ENCODE results near the gene LSP1. TPM values are rescaled to one million over a fixed set of nuclear protein-coding genes. Genes with fewer than 3 reads are reported as not detected.
"Not testable (repeated sequence)": the region's sequence is repeated elsewhere in the genome, so short reads cannot be mapped to it uniquely, and the experiment has no call there.

LSP1 gene, protein sequence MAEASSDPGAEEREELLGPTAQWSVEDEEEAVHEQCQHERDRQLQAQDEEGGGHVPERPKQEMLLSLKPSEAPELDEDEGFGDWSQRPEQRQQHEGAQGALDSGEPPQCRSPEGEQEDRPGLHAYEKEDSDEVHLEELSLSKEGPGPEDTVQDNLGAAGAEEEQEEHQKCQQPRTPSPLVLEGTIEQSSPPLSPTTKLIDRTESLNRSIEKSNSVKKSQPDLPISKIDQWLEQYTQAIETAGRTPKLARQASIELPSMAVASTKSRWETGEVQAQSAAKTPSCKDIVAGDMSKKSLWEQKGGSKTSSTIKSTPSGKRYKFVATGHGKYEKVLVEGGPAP
- total RNA-seq, result 10 to 100 TPM; 10.3 to 36.5 (median 35.4) TPM

DNA sequence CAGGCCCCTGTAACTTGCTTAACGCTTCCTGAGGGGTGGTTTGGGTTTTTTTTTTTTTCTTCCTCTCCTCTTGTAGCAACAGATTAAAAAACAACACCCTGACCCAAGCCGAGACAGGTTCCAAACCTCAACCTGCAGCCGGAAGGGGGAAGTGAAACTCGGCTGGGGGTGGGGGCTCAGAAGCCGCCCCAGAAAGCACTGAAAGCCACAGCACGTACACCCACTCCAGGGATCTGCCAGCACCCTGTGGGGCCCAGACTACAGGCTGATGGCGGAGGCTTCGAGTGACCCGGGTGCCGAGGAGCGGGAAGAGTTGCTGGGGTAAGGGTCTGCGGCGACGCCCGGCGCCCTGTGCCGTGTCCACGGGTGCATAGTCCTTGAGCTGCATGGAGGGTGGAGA is at the start of gene LSP1:
LSP1 (plus strand) TSS at position 208 of the 400 bp plus-strand sequence; CDS start at position 269, 61 bp downstream.
- DNase-seq (ENCODE audit: extremely low spot score), result no peak
- 78% methylated on average over 7 of the region's 18 CpGs for WGBS
- TF ChIP-seq POLR2A (IDR thresholded peaks at IDR 0.05; ENCODE audit: low read depth) (no peak), EP300 (IDR thresholded peaks at IDR 0.05) (no peak), POLR2AphosphoS5 (IDR thresholded peaks at IDR 0.05) (no peak)
- TF ChIP-seq, protein P1, sequence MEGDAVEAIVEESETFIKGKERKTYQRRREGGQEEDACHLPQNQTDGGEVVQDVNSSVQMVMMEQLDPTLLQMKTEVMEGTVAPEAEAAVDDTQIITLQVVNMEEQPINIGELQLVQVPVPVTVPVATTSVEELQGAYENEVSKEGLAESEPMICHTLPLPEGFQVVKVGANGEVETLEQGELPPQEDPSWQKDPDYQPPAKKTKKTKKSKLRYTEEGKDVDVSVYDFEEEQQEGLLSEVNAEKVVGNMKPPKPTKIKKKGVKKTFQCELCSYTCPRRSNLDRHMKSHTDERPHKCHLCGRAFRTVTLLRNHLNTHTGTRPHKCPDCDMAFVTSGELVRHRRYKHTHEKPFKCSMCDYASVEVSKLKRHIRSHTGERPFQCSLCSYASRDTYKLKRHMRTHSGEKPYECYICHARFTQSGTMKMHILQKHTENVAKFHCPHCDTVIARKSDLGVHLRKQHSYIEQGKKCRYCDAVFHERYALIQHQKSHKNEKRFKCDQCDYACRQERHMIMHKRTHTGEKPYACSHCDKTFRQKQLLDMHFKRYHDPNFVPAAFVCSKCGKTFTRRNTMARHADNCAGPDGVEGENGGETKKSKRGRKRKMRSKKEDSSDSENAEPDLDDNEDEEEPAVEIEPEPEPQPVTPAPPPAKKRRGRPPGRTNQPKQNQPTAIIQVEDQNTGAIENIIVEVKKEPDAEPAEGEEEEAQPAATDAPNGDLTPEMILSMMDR (IDR thresholded peaks at IDR 0.05), result no peak
- Histone ChIP-seq H3K4me1 (peaks cover 0 to 6% (median 0%) of the 10 kb centered on the region in 4 donors), H3K36me3 (no peaks in the 10 kb centered on the region), H3K9me3 (no peaks in the 10 kb centered on the region), H3K27me3 (no peaks in the 10 kb centered on the region), H3K27ac (replicated peaks in 1 of 4) (no peak within 1 kb of the TSS), H3K4me3 (peak within 1 kb of the TSS in 2 of 4 donors; percentile 31 to 40)
- intact Hi-C loops (cut with DNase I), result no loop called here

DNA sequence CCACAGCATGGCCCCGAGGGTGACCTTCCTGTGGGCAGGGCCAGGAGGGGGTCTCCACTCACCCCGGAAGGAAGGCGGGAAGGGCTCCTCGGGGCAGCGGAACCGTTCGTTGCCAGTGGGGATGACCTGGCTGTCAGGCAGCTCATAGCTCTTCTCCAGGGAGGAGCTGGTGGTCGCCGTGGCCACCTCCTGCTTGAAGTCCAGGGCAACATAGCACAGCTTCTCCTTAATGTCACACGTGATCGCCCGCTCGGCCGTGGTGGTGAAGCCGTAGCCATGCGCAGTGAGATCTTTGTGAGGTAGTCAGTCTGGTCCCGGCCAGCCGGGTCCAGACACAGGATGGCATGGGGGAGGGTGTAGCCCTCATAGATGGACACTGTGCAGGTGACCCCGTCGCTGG is 49.6 kb upstream of the LSP1 start:
- 94% methylated on average over 14 of the region's 20 CpGs for WGBS
- Histone ChIP-seq H3K27ac (replicated peaks in 1 of 4) (no peak overlapping the region), H3K27me3 (peaks cover 0 to 77% (median 0%) of the 10 kb centered on the region in 4 donors), H3K4me3 (no peak overlapping the region), H3K4me1 (no peaks in the 10 kb centered on the region), H3K9me3 (no peaks in the 10 kb centered on the region), H3K36me3 (no peaks in the 10 kb centered on the region)
- no peak for DNase-seq (ENCODE audit: extremely low spot score)
- intact Hi-C loops (cut with DNase I), result no loop called here
- TF ChIP-seq POLR2AphosphoS5 (IDR thresholded peaks at IDR 0.05) (no peak), POLR2A (IDR thresholded peaks at IDR 0.05; ENCODE audit: low read depth) (no peak), EP300 (IDR thresholded peaks at IDR 0.05) (no peak)
- TF ChIP-seq, protein P1 (IDR thresholded peaks at IDR 0.05), result no peak

DNA sequence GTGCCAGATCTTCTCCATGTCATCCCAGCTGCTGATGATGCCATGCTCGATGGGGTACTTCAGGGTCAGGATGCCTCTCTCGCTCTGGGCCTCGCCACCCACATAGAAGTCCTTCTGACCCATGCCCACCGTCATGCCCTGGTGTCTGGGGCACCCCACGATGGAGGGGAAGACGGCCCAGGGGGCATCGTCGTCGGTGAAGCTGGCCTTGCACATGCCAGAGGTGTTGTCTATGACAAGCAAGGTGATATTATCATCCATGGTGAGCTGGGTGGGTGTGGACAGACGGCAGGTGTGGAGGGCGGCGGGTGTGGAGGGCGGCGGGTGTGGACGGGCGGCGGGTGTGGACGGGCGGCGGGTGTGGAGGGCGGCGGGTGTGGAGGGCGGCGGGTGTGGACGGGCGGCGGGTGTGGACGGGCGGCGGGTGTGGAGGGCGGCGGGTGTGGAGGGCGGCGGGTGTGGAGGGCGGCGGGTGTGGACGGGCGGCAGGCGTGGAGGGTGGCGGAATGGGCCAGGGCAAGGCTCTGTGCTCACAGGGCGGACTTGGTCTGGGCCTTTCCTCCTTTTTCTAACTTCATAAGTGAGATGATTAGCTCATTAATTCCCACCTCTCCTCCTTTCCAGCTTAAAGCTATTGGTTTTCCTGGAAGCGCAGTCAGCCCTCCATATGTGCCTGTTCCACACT is 48.9 kb upstream of the LSP1 start:
- H3K4me3 ChIP-seq; H3K9me3 ChIP-seq; DNase-seq (ENCODE audit: extremely low spot score); H3K4me1 ChIP-seq; intact Hi-C loops (cut with DNase I); H3K36me3 ChIP-seq; H3K27ac ChIP-seq (replicated peaks in 1 of 4): not testable (repeated sequence)
- peaks cover 0 to 72% (median 0%) of the 10 kb centered on the region in 4 donors for H3K27me3 ChIP-seq
- WGBS, result 86% methylated on average over 26 of the region's 42 CpGs

DNA sequence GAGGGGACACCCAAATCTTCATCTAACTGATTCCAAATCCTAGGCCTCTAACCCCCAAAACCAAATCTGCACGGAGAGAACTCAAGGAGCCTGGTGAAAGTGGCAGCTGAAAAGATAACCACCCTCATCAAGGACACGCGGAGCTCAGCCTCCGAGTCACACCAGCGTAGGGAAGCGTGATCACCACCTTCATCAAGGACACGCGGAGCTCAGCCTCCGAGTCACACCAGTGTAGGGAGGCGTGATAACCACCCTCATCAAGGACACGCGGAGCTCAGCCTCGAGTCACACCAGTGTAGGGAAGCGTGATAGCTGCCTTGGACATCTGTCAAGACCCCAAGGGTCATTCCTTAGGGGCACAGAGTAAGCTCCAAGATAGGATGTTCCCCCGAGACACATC is 47.4 kb upstream of the LSP1 start:
- WGBS, result 87% methylated on average over 15 of the region's 15 CpGs
- H3K27me3 ChIP-seq, result peaks cover 0 to 56% (median 0%) of the 10 kb centered on the region in 4 donors

More for the DNA sequence above, 47.4 kb upstream of the LSP1 start:
- Histone ChIP-seq H3K9me3 (no peaks in the 10 kb centered on the region), H3K4me3 (no peak overlapping the region), H3K4me1 (no peaks in the 10 kb centered on the region), H3K36me3 (no peaks in the 10 kb centered on the region), H3K27ac (replicated peaks in 1 of 4) (no peak overlapping the region)
- intact Hi-C loops (cut with DNase I), result no loop called here
- no peak for DNase-seq (ENCODE audit: extremely low spot score)
- TF ChIP-seq, protein P1 (IDR thresholded peaks at IDR 0.05), result no peak
- TF ChIP-seq POLR2AphosphoS5 (IDR thresholded peaks at IDR 0.05) (no peak), POLR2A (IDR thresholded peaks at IDR 0.05; ENCODE audit: low read depth) (no peak), EP300 (IDR thresholded peaks at IDR 0.05) (no peak)
